Naive thymus-derived CD8-positive, alpha-beta T cell (primary cell): ENCODE results near the gene CRYL1. TPM values are rescaled to one million over a fixed set of nuclear protein-coding genes. Genes with fewer than 3 reads are reported as not detected.

Source experiments
- ATAC-seq, 2 donors: fragments of 150-1000 bp; cut with Tn5 transposase in 1 of 2; sonication (Bioruptor Pico), chemical (Tn5 transposase) in 1 of 2; 1 replicate in 1 of 2; 2 replicates in 1 of 2; pipeline ENCODE4 v1.10.0; 2021; ENCODE audit warnings: mild to moderate bottlenecking in 2 of 2, moderate library complexity in 2 of 2
- POLR2A ChIA-PET: fragments of 350-600 bp; sonication (Branson Sonifier 250); formaldehyde crosslinking; loops from one replicate; lab custom pipeline; 2021; ENCODE audit warnings: antibody characterized with exemption; lab: Charles Lee
- DNase-seq, 10 donors: peaks; one replicate each; pipeline versions ENCODE4 v3.0.0 to v3.0.0-alpha.2; 2020 to 2022
- H3K27ac Mint-ChIP-seq, 10 donors: one replicate each; pipeline ENCODE4 v1.8.0; 2020 to 2022; ENCODE audit warnings: mild to moderate bottlenecking in 10 of 10, mixed read lengths in 10 of 10, moderate library complexity in 4 of 10, inconsistent platforms in 1 of 10
- H3K27me3 Mint-ChIP-seq, 5 donors: one replicate each; pipeline ENCODE4 v1.8.0; 2021 to 2022; ENCODE audit warnings: mixed read lengths in 5 of 5
- H3K36me3 Mint-ChIP-seq, 3 donors: one replicate each; pipeline ENCODE4 v1.8.0; 2020 to 2022; ENCODE audit warnings: mixed read lengths in 3 of 3, mild to moderate bottlenecking in 2 of 3, inconsistent platforms in 1 of 3
- H3K4me1 Mint-ChIP-seq, 4 donors: one replicate each; pipeline ENCODE4 v1.8.0; 2021 to 2022; ENCODE audit warnings: mixed read lengths in 4 of 4
- H3K4me3 Mint-ChIP-seq, 10 donors: one replicate each; pipeline ENCODE4 v1.8.0; 2020 to 2022; ENCODE audit warnings: mild to moderate bottlenecking in 10 of 10, mixed read lengths in 10 of 10, moderate library complexity in 6 of 10, inconsistent platforms in 1 of 10
- H3K9me3 Mint-ChIP-seq, 9 donors: one replicate each; pipeline ENCODE4 v1.8.0; 2020 to 2022; ENCODE audit warnings: mixed read lengths in 9 of 9, mild to moderate bottlenecking in 3 of 9, inconsistent platforms in 1 of 9, moderate library complexity in 1 of 9
- polyA plus RNA-seq, 3 donors: library from polyadenylated mRNA; unstranded; fragments of 300-500 nt; fragmentation: Illumina TruSeq; gene quantifications; one replicate each; pipeline ENCODE4 v1.2.3, GENCODE V29; 2021
- total RNA-seq, 8 experiments: library from RNA in 2 of 8; stranded (reverse) in 2 of 8; gene quantifications; one replicate each; pipeline ENCODE4 v1.2.3 and lab custom pipeline; 2021 to 2026

CRYL1 gene
- total and polyA plus RNA-seq, 5 experiments from 2014 or later, result 13.5 to 38.3 (median 27.8) TPM

- Mint-ChIP-seq H3K9me3 (no peaks in the 10 kb centered on the region), H3K4me3 (peak overlapping the region in 9 of 10 donors; percentile 15 to 77 (median 64)), H3K27me3 (no peaks in the 10 kb centered on the region), H3K27ac (peak overlapping the region; percentile 57 to 93 (median 86)), H3K36me3 (peaks cover 0 to 9% (median 0%) of the 10 kb centered on the region in 3 donors), H3K4me1 (peaks cover 15 to 28% (median 24%) of the 10 kb centered on the region in 4 donors)
- ATAC-seq (peak; percentile 72 to 93), DNase-seq (peak in 5 of 10 donors; percentile 5 to 58 (median 20))
- POLR2A ChIA-PET, result no interaction called here
These were observed 113.9 kb downstream of the CRYL1 start for GRCh38 chr13:20411638-20412342.

- H3K27me3 Mint-ChIP-seq, result no peaks in the 10 kb centered on the region
- no peak for DNase-seq
These were observed 114.9 kb downstream of the CRYL1 start for GRCh38 chr13:20410726-20411125.

GRCh38 chr13:20408181-20408580 lies 117.5 kb downstream of the CRYL1 start:
- H3K36me3 Mint-ChIP-seq, result peaks cover 6 to 18% (median 6%) of the 10 kb centered on the region in 3 donors
- POLR2A ChIA-PET, result no interaction called here
- no peaks in the 10 kb centered on the region for H3K27me3 Mint-ChIP-seq
- DNase-seq, result no peak
- no peak overlapping the region for H3K4me3 Mint-ChIP-seq
- no peak overlapping the region for H3K27ac Mint-ChIP-seq
- ATAC-seq, result no peak
- H3K9me3 Mint-ChIP-seq, result no peaks in the 10 kb centered on the region
- H3K4me1 Mint-ChIP-seq, result peaks cover 15 to 27% (median 21%) of the 10 kb centered on the region in 4 donors

More at GRCh38 chr13:20410726-20411125, 114.9 kb downstream of the CRYL1 start:
- no peak for ATAC-seq
- Mint-ChIP-seq H3K4me1 (peaks cover 15 to 28% (median 24%) of the 10 kb centered on the region in 4 donors), H3K27ac (peak overlapping the region in 4 of 10 donors; percentile 5 to 93 (median 34)), H3K9me3 (no peaks in the 10 kb centered on the region), H3K36me3 (peaks cover 0 to 11% (median 0%) of the 10 kb centered on the region in 3 donors), H3K4me3 (peak overlapping the region in 1 of 10 donors; percentile 16)
- POLR2A ChIA-PET, result no interaction called here

- H3K9me3 Mint-ChIP-seq, result no peaks in the 10 kb centered on the region
- H3K4me3 Mint-ChIP-seq, result no peak overlapping the region
- POLR2A ChIA-PET, result no interaction called here
- H3K4me1 Mint-ChIP-seq, result peaks cover 12 to 27% (median 18%) of the 10 kb centered on the region in 4 donors
- no peaks in the 10 kb centered on the region for H3K27me3 Mint-ChIP-seq
- peaks cover 6 to 18% (median 6%) of the 10 kb centered on the region in 3 donors for H3K36me3 Mint-ChIP-seq
- ATAC-seq (no peak), DNase-seq (no peak)
- no peak overlapping the region for H3K27ac Mint-ChIP-seq
These were observed 117.9 kb downstream of the CRYL1 start for GRCh38 chr13:20407759-20408158.

GRCh38 chr13:20405691-20406090 lies 120.0 kb downstream of the CRYL1 start:
- Mint-ChIP-seq H3K4me3 (no peak overlapping the region), H3K27me3 (no peaks in the 10 kb centered on the region), H3K27ac (no peak overlapping the region), H3K4me1 (peaks cover 2 to 18% (median 6%) of the 10 kb centered on the region in 4 donors), H3K36me3 (peaks cover 6 to 18% (median 6%) of the 10 kb centered on the region in 3 donors), H3K9me3 (no peaks in the 10 kb centered on the region)
- ATAC-seq, result no peak
- POLR2A ChIA-PET, result no interaction called here
- DNase-seq, result no peak

- Mint-ChIP-seq H3K36me3 (peaks cover 6 to 20% (median 6%) of the 10 kb centered on the region in 3 donors), H3K9me3 (no peaks in the 10 kb centered on the region), H3K27ac (no peak overlapping the region), H3K27me3 (no peaks in the 10 kb centered on the region), H3K4me1 (peaks cover 2 to 15% (median 9%) of the 10 kb centered on the region in 4 donors), H3K4me3 (no peak overlapping the region)
- POLR2A ChIA-PET, result no interaction called here
- no peak for ATAC-seq
- no peak for DNase-seq
These were observed 121.0 kb downstream of the CRYL1 start for GRCh38 chr13:20404488-20405222.

DNA sequence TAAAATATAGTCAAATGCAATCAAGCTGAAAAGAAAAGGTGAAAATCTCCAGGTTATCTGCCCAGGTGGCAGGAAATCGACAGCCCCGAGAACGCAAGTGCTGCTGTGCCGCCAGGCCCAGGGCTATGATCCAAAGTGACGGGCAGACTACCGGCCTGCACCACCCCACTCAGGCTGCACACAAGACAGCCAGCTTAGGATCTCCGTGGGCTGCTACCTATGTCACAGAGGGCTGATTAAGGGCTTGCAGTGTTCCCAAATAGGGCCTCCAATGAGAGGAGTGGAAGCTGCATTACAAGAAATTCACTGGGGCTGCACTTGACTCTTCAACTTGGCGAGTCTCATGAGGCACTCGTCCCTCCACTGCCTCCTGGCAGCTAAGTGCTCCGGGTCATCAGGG lies 121.8 kb downstream of the CRYL1 start:
- no peaks in the 10 kb centered on the region for H3K9me3 Mint-ChIP-seq
- no peak for DNase-seq
- H3K4me1 Mint-ChIP-seq, result peaks cover 2 to 15% (median 10%) of the 10 kb centered on the region in 4 donors
- no peak overlapping the region for H3K27ac Mint-ChIP-seq
- H3K27me3 Mint-ChIP-seq, result no peaks in the 10 kb centered on the region
- POLR2A ChIA-PET, result no interaction called here
- peaks cover 6 to 24% (median 6%) of the 10 kb centered on the region in 3 donors for H3K36me3 Mint-ChIP-seq
- ATAC-seq, result no peak
- H3K4me3 Mint-ChIP-seq, result no peak overlapping the region

DNA sequence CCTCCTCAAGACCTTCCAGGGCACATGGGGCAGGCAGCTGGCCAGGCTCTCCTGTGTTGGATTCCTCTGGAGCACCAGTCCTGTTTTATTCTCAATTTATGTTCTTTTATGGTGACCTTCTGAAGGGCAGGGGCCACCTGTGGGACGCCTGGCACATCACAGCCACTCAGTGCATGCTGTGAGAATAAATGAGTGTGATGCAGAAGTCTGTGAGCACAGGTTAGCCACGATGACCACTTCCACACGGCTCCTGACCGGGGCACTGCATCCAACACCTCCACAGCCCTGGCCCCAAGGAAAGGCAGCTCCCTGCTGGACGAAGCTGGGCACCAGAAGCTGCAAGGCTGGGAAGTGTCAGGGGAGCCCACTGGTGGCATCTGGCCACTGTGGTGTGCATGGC lies 122.8 kb downstream of the CRYL1 start:
- H3K4me3 Mint-ChIP-seq, result no peak overlapping the region
- H3K27me3 Mint-ChIP-seq, result no peaks in the 10 kb centered on the region

DNA sequence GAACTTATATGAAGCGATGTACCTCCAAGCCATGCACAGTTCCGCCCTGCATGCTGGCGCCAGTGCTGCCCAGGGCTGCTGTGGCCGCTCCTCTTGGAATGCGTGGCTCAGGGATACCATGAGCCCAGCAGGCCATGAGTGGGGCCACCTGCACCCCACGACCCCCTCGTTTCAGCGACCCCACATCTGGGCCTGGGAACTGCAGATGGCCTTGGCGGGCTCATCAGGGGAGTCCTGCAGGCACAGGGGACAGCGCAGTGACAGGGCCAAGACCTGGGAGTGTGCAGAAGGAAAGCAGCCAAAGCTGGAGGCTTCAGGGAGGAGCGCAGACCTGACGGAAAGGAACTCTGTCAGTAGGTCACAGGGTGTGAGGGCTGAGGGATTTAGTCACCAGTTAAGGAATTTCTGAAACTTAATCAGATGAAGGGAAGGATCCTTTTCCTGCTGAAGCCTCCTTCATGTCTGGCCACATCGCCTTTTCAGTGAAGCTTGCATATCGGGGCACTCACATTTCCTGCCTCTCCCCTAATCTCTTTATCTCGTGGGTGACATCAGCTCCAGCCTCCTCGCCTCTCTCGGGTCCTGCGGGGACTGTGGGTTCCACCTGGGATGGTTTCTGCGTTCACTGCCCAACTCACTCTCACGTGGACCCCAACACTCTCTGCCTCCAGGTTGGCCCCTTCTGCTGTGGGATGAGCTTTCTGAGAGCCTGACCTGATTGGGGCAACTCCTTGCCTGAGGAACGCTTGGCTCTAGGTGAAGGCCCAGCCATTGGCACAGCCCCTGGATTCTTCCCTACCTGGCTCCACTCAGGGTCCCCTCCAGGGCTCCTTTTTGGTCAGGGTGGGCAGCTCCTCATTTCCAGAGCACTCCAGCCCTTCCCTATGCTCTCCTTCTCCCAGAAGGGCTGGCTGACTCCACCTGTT lies 123.5 kb downstream of the CRYL1 start:
- no peak for DNase-seq
- H3K27ac Mint-ChIP-seq, result peak overlapping the region in 4 of 10 donors; percentile 56 to 71 (median 62)
- no peaks in the 10 kb centered on the region for H3K9me3 Mint-ChIP-seq
- peaks cover 6 to 17% (median 6%) of the 10 kb centered on the region in 3 donors for H3K36me3 Mint-ChIP-seq
- no peak overlapping the region for H3K4me3 Mint-ChIP-seq
- POLR2A ChIA-PET, result interaction anchor here (0.6 kb wide), 1 partner anchor 221 kb away, joined by 3 read pairs; no protein-coding TSS in a partner anchor
- no peaks in the 10 kb centered on the region for H3K27me3 Mint-ChIP-seq
- H3K4me1 Mint-ChIP-seq, result peaks cover 2 to 15% (median 10%) of the 10 kb centered on the region in 4 donors
- ATAC-seq, result no peak

More for the DNA sequence above, 122.8 kb downstream of the CRYL1 start:
- POLR2A ChIA-PET, result interaction anchor here (0.6 kb wide), 1 partner anchor 220 kb away, joined by 3 read pairs; no protein-coding TSS in a partner anchor
- no peaks in the 10 kb centered on the region for H3K9me3 Mint-ChIP-seq
- peaks cover 6 to 22% (median 6%) of the 10 kb centered on the region in 3 donors for H3K36me3 Mint-ChIP-seq
- peaks cover 2 to 15% (median 10%) of the 10 kb centered on the region in 4 donors for H3K4me1 Mint-ChIP-seq
- ATAC-seq, result no peak
- no peak for DNase-seq
- H3K27ac Mint-ChIP-seq, result no peak overlapping the region

DNA sequence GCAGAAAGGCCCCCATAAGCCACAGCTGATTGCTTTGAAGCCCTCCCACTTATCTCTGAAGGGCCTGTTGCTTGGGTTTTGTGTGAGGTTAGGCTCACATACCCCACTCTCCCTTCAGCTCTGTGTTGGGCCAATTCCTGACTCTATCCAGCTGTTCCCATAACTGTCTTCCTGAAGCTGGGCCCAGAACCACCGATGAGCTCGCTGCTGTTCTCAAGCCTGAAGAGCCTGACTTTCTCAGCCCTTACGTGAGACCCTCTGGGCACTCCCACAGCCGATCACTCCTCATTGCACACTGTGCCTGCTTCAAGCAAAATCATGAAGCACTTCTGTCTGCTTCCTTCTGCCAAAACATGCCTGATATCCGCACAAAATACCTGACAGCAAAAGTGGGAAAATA lies 124.1 kb downstream of the CRYL1 start:
- peaks cover 6 to 15% (median 6%) of the 10 kb centered on the region in 3 donors for H3K36me3 Mint-ChIP-seq
- H3K27me3 Mint-ChIP-seq, result peaks cover 0 to 2% (median 0%) of the 10 kb centered on the region in 5 donors
- no peak overlapping the region for H3K4me3 Mint-ChIP-seq
- DNase-seq (no peak), ATAC-seq (no peak)
- H3K27ac Mint-ChIP-seq, result peak overlapping the region in 3 of 10 donors; percentile 63 to 72 (median 71)
- peaks cover 0 to 6% (median 0%) of the 10 kb centered on the region in 9 donors for H3K9me3 Mint-ChIP-seq
- peaks cover 2 to 15% (median 10%) of the 10 kb centered on the region in 4 donors for H3K4me1 Mint-ChIP-seq
- POLR2A ChIA-PET, result interaction anchor here (0.6 kb wide), 1 partner anchor 74 kb away, joined by 4 read pairs; no protein-coding TSS in a partner anchor

- POLR2A ChIA-PET, result interaction anchor here (0.6 kb wide), 1 partner anchor 75 kb away, joined by 4 read pairs; no protein-coding TSS in a partner anchor
- ATAC-seq (no peak), DNase-seq (no peak)
- Mint-ChIP-seq H3K9me3 (peaks cover 0 to 10% (median 0%) of the 10 kb centered on the region in 9 donors), H3K4me3 (no peak overlapping the region), H3K4me1 (peaks cover 2 to 15% (median 10%) of the 10 kb centered on the region in 4 donors), H3K36me3 (peaks cover 6 to 14% (median 6%) of the 10 kb centered on the region in 3 donors), H3K27me3 (peaks cover 0 to 6% (median 0%) of the 10 kb centered on the region in 5 donors), H3K27ac (peak overlapping the region in 2 of 10 donors; percentile 2 to 39)
These were observed 124.9 kb downstream of the CRYL1 start for GRCh38 chr13:20400774-20401173.
